NCI-H82 treated with DMSO at 0.1 percent for 48 hours (cell line): ENCODE results near the gene OR52D1.
A peak's percentile ranks its signal among the peaks of the same experiment; 100 is the strongest.

Source experiments
- DNase-seq: peaks from one replicate; lab custom pipeline; 2025; ENCODE audit not compliant: unreplicated experiment; lab: John Stamatoyannopoulos, UW

The OR52D1 gene

DNA sequence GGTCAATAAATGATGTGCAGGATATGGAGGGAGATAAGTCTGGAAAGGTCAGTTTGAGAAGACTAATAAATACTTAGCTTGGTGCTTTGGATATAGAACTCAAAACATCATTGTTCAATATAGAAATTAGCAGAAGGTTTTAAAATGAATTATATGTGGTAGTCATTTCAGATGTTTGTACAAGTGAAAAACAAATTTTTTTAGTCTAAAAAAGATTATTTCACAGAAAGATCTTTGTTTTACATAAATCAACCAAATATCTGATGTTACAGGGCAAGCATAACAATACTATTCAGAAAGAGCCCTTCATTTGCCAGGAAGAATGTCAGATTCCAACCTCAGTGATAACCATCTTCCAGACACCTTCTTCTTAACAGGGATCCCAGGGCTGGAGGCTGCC is at the start of gene OR52D1:
Gene OR52D1, plus strand, starts transcription at position 301 of the 400 bp plus-strand sequence. Its CDS starts 22 bp downstream, at position 323.
- DNase-seq, result no peak

GRCh38 chr11:5441414-5441813 is 47.1 kb upstream of the OR52D1 start, which contains the start of gene OR51I1:
Gene OR51I1 (minus strand): TSS chr11:5441514. CDS start chr11:5441514, 0 bp downstream.
- DNase-seq, result no peak

GRCh38 chr11:5443835-5444393 is 44.6 kb upstream of the OR52D1 start:
- DNase-seq, result no peak

DNA sequence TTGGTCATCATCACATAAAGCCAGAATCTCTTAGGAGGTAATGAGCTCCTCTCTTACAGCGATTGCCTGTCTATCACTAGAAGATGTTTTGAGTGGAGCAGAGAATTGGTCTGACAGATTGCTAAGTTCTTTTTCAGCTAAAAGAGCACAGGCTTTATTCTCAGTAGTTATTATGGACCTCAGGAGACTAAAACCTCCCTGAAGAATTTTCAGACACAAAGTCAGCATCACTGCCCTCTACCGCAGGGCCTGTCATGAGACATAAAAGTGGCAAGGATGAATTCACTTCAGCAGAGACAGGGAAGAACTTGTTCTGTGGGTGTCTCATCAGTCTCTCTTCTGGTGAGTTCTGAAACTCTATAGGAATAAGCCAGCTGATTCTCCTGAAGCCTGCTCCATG is 39.5 kb upstream of the OR52D1 start, which contains the start of gene OR51I2:
Gene OR51I2, plus strand, starts transcription at position 301 of the 400 bp plus-strand sequence. CDS start 4,166 bp downstream, outside the sequence.
- no peak for DNase-seq

GRCh38 chr11:5449432-5449831 is 39.1 kb upstream of the OR52D1 start:
- DNase-seq, result no peak

DNA sequence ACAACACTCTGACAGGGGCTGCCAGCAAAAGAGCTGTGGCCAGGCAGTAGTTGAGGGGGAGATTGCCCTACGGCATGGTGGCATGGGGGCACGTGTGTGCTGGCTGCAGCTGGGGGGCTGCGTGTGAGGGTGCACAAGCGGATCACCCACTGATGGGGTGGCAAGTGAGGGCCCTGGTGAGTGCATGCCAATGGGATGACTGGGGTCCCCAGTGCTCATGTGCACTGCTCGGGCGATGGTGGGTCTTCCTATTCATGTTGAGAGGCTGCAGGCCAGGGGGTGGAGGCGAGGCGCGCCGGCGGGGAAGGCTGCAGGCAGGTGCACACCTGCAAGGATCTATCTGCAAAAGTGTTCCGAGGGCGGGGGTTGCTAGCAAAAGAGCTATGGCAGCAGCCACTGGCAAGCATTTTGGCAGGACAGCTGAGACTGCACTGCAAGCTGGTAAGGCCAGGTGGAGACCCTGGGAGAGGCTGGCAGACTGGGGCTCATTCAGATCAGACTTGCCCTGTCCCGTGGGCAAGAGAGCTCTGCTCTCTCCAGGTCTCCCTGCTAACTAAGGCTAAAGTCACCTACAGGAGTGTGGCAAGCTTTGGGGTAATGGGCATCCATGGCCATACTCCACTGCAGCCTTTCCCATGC is 27.4 kb upstream of the OR52D1 start:
- DNase-seq, result no peak

GRCh38 chr11:5467527-5467926 is 21.0 kb upstream of the OR52D1 start:
- no peak for DNase-seq

GRCh38 chr11:5473921-5474320 is 14.6 kb upstream of the OR52D1 start:
- DNase-seq, result no peak

DNA sequence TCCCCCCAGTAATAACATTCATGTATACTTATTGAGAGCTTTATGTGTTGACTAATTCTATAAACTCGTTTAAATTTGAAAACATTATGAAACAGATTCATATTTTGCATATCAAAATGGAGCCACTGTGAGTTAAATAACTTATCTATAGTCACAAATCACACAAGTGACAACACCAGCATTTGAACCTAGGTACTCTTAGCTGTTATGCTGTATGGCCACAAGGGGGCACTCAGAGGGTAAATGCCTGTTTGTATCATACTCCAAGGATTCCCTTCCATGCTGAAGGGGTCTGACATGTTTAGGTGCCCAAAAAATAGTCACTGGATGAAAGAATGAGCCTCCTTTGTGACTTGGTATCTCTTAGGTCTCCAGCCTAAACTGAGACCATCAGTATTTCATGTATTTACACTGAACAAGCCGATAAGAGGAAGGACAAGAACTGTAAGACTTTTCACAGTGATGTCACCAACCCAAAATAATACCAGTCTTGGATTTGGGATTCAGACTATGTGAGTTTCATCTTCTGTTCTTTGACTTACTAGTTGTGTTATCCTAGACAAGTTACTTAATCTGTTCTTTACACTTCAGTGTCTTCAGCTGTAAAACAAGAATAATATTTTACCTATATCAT is 12.2 kb upstream of the OR52D1 start:
- peak; percentile 3 for DNase-seq

- no peak for DNase-seq
Measured at GRCh38 chr11:5486003-5486402, 2.5 kb upstream of the OR52D1 start.

DNA sequence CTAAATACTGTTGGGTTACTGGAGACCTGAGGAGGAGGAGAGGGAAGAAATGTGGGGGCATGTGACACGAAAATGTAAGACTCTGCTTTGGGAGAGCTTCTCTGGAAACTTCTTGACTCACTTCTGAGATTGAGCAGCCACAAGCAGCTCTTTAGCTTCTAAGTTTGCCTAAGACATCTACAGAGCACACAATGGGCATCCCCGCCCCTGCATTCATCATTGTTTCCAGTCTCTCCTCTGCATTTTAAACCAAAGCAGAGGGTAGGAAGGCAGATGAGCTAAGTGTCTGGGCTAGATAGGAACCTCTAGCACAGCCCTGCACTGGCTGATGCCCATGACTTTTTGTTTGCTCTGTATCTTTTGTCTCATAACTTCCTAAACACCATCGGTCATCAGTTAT is 2.1 kb upstream of the OR52D1 start:
- no peak for DNase-seq

DNA sequence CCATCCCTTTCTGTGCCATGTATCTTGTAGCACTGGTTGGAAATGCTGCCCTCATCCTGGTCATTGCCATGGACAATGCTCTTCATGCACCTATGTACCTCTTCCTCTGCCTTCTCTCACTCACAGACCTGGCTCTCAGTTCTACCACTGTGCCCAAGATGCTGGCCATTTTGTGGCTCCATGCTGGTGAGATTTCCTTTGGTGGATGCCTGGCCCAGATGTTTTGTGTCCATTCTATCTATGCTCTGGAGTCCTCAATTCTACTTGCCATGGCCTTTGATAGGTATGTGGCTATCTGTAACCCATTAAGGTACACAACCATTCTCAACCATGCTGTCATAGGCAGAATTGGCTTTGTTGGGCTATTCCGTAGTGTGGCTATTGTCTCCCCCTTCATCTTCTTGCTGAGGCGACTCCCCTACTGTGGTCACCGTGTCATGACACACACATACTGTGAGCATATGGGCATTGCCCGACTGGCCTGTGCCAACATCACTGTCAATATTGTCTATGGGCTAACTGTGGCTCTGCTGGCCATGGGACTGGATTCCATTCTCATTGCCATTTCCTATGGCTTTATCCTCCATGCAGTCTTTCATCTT is 414 bp downstream of the OR52D1 start:
- no peak for DNase-seq

- no peak for DNase-seq
Measured at GRCh38 chr11:5489576-5490357, 1.3 kb downstream of the OR52D1 start.

GRCh38 chr11:5499671-5500070 is 11.2 kb downstream of the OR52D1 start:
- no peak for DNase-seq

DNA sequence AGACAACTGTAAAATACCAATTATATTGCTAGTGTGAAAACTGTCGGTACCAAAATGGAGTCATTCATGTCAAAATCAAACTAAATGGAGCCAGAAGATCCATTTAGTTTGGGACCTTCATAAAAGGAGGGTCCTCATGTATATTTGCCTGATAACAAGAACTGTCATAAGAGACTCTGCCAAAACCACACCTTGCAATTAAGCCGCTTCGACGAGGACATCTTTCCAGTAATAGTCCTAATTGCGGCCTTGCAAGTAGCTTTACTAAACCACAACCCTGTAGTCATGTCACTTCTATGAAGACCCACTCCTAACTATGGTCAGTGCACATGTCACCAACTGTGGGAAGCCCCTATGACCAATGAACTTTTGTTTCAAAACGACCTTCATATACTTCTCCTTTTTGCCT is 11.9 kb downstream of the OR52D1 start:
- DNase-seq, result no peak

GRCh38 chr11:5504403-5504921 is 16.0 kb downstream of the OR52D1 start:
- no peak for DNase-seq

GRCh38 chr11:5505363-5506048 is 17.0 kb downstream of the OR52D1 start:
- DNase-seq, result no peak

DNA sequence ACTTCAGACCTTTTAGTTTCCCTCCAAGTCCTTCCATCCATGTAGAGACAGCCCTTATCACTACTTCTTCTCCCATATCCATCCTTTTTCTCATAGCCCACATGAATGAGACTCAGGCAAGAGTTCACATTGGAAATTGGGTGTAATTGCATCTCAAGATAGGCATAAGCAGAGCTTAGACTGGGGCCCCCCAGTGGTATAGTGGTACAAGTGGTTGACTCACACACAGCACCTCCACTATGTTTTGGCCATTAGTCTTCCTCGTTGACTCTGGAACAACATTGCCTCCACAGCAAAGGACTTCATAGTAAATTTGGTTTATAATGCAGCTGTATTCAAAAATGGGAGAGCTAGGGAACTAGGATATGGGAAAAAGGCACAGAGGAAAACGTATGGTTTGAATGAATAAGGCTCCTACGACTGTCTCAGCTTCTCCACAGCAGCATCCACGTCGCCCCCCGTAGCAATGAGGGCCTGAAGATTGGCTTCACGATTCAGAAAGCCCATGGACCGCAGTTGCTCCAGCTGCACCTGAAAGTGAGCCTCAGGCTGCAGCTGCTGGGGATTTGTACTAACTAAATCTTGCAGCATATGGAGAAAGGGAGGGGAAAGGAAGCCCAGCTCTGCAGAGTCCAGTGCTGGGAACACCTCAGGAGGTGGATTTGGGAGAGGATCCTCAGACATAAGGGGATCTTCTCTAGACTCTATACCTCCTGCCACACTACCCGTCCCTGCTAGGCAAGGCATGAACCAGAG is 18.9 kb downstream of the OR52D1 start:
- DNase-seq, result peak; percentile 51

DNA sequence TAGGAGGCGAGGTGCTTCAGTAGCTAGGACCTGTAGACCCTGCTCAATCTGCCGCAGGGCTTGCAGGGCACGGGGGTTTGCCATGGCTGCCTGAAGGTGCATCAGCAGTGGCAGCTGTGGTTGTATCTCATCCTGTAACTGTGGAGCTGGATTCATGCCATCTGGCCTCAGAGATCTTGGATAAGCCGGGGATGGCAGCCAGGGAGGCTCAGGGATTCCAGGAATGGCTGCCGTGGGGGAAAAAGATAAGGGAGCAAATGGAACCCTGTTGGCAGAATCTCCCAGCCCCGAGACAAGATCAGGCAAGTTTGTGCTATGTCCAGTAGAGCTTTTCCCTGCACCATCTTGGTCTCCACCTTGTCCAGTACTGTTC is 19.4 kb downstream of the OR52D1 start:
- no peak for DNase-seq

GRCh38 chr11:5508605-5509004 is 20.1 kb downstream of the OR52D1 start:
- DNase-seq, result no peak
